ENCODE results near the gene PKP1.

GRCh38 chr1:201381130-201381529, 97.8 kb downstream of the PKP1 start:
- TF ChIP-seq CTCF (conservative IDR thresholded peaks at IDR 0.05; ENCODE audit: low read depth in 2 of 2), result no peak
- TF ChIP-seq EZH2 (IDR thresholded peaks at IDR 0.05; ENCODE audit: low read depth, unreplicated experiment), result no peak
- TF ChIP-seq CREB1 (CRISPR knock-in tag; IDR thresholded peaks at IDR 0.05; ENCODE audit: low read depth), result no peak
- no peak for TF ChIP-seq EZH2phosphoT487 (IDR thresholded peaks at IDR 0.05; ENCODE audit: unreplicated experiment)
- TF ChIP-seq POLR2AphosphoS5 (IDR thresholded peaks at IDR 0.05; ENCODE audit: low read depth), result no peak
- no peak for TF ChIP-seq NANOG (IDR thresholded peaks at IDR 0.05; ENCODE audit: borderline replicate concordance)
- no peak for TF ChIP-seq STAT1 (IDR thresholded peaks at IDR 0.05; ENCODE audit: unreplicated experiment)
- TF ChIP-seq ZNF331 (CRISPR knock-in tag; IDR thresholded peaks at IDR 0.05; ENCODE audit: low read depth), result no peak
